GM12874 (cell line): Measurements from ENCODE around the gene HAPSTR1.

Source experiments
- CTCF ChIP-seq: IDR thresholded peaks from 2 replicates; pipeline ENCODE4 v1.5.1; 2011; ENCODE audit warnings: low read depth, mild to moderate bottlenecking, control low read depth, low read length, moderate library complexity; ENCODE audit not compliant: insufficient read depth

The HAPSTR1 gene

GRCh38 chr16:9139965-9140364 is 48.5 kb downstream of the HAPSTR1 start:
- TF ChIP-seq CTCF = no peak
